K562 (cell line): ENCODE results near the gene PTPRG. TPM values are rescaled to one million over a fixed set of nuclear protein-coding genes. Genes with fewer than 3 reads are reported as not detected.

Experiments
- ATAC-seq: fragments of 200-7000 bp; cut with Tn5 transposase; 3 replicates; pipeline ENCODE4 v1.9.1; 2020; ENCODE audit warnings: moderate library complexity
- BruUV-seq: library from RNA; stranded (reverse); fragments of 400-500 nt; replicated peaks from 2 replicates; lab custom pipeline; 2021; lab: Mats Ljungman, UMichigan
- CTCF ChIA-PET: fragments of 300-600 bp; formaldehyde crosslinking; extraction: SDS; loops from one replicate; lab custom pipeline; 2021; ENCODE audit warnings: low intra/inter-chr PET ratio; lab: Yijun Ruan, JAX
- POLR2A ChIA-PET: fragments of 300-600, 350-650 bp; sonication (Branson Sonifier 250); formaldehyde crosslinking; extraction: SDS; loops from one replicate; lab custom pipeline; 2021; ENCODE audit warnings: antibody characterized with exemption, inconsistent platforms; lab: Yijun Ruan, JAX
- DNase-seq, 4 experiments: peaks; one replicate each; pipeline versions ENCODE4 v3.0.0 to v3.0.0-alpha.2; 2011 to 2018; ENCODE audit warnings: low spot score in 3 of 4, mixed read lengths in 3 of 4; ENCODE audit errors: extremely low read depth in 1 of 4
- FAIRE-seq: peaks from 2 replicates; lab custom pipeline; 2011; peaks lifted over from hg19 to GRCh38; lab: Jason Lieb, UNC
- H2AFZ ChIP-seq: 2 replicates; pipeline ENCODE4 v1.6.0; 2011; ENCODE audit warnings: low read depth, low read length, control low read depth, inconsistent platforms
- H3K27ac ChIP-seq: fragments of 200-600 bp; 3 replicates; pipeline ENCODE4 v1.8.0; 2011; ENCODE audit warnings: low read depth, mild to moderate bottlenecking, control low read depth, inconsistent platforms, low read length, moderate library complexity, mixed read lengths; ENCODE audit errors: extremely low read depth
- H3K27me3 ChIP-seq, 2 experiments: fragments of 300-600 bp in 1 of 2; 2 replicates in 1 of 2; 3 replicates in 1 of 2; pipeline versions ENCODE4 v1.6.0 to v1.8.0; 2011; ENCODE audit warnings: inconsistent platforms in 2 of 2, low read length in 2 of 2, mild to moderate bottlenecking in 1 of 2, mixed read lengths in 1 of 2, moderate library complexity in 1 of 2; ENCODE audit not compliant: control insufficient read depth in 2 of 2, insufficient read depth in 2 of 2
- H3K36me3 ChIP-seq: fragments of 300-600 bp; 3 replicates; pipeline ENCODE4 v1.8.0; 2011; ENCODE audit warnings: mild to moderate bottlenecking, low read length, inconsistent platforms; ENCODE audit not compliant: control insufficient read depth, insufficient read depth
- H3K4me1 ChIP-seq, 2 experiments: fragments of 200-600 bp in 1 of 2; replicated peaks in 1 of 2; 2 replicates in 1 of 2; 3 replicates in 1 of 2; pipeline versions ENCODE4 v1.5.1 to v1.8.0; 2011; ENCODE audit warnings: inconsistent platforms in 2 of 2, low read length in 2 of 2, mild to moderate bottlenecking in 1 of 2, mixed read lengths in 1 of 2, moderate library complexity in 1 of 2; ENCODE audit not compliant: control insufficient read depth in 2 of 2, insufficient read depth in 2 of 2
- H3K4me2 ChIP-seq: 2 replicates; pipeline ENCODE4 v1.6.1; 2011; ENCODE audit warnings: low read length, control low read depth, inconsistent platforms, mixed read lengths; ENCODE audit not compliant: insufficient read depth
- H3K4me3 ChIP-seq: fragments of 200-600 bp; sonication (generic), shearing (Covaris generic); 2 replicates; pipeline ENCODE4 v1.5.1; 2016; ENCODE audit warnings: control low read depth, inconsistent platforms
- H3K79me2 ChIP-seq: fragments of 200-600 bp; 3 replicates; pipeline ENCODE4 v1.8.0; 2011; ENCODE audit warnings: low read length, inconsistent platforms; ENCODE audit not compliant: control insufficient read depth, insufficient read depth
- H3K9ac ChIP-seq, 2 experiments: 2 replicates each; pipeline versions ENCODE4 v1.6.0 to v1.6.1; 2011; ENCODE audit warnings: low read depth in 2 of 2, low read length in 2 of 2, control low read depth in 1 of 2, inconsistent platforms in 1 of 2, mild to moderate bottlenecking in 1 of 2, mixed read lengths in 1 of 2; ENCODE audit not compliant: insufficient read depth in 1 of 2
- H3K9me1 ChIP-seq: one replicate; pipeline ENCODE4 v1.6.0; 2011; ENCODE audit warnings: inconsistent platforms, mild to moderate bottlenecking, low read length, moderate library complexity; ENCODE audit not compliant: control insufficient read depth, insufficient read depth
- H3K9me3 ChIP-seq: replicated peaks from 2 replicates; pipeline ENCODE4 v1.5.1; 2011; ENCODE audit warnings: low read depth, low read length, inconsistent platforms; ENCODE audit not compliant: control insufficient read depth, insufficient read depth
- H4K20me1 ChIP-seq: replicated peaks from 2 replicates; pipeline ENCODE4 v1.6.1; 2011; ENCODE audit warnings: low read length, inconsistent platforms, mixed read lengths; ENCODE audit not compliant: control insufficient read depth, insufficient read depth
- FOXP1 ChIP-seq: sonication (generic); formaldehyde crosslinking; IDR thresholded peaks from 2 replicates; pipeline ENCODE4 v1.8.0; 2022; ENCODE audit warnings: mild to moderate bottlenecking, missing genetic modification reagents
- HCFC1 ChIP-seq: IDR thresholded peaks from 2 replicates; pipeline ENCODE4 v1.6.1; 2012; ENCODE audit warnings: low read depth, low read length, improper control_type of control experiment
- MYBL2 ChIP-seq, 2 experiments: fragments of 450-650 bp in 1 of 2; sonication (generic) in 1 of 2; formaldehyde crosslinking in 1 of 2; IDR thresholded peaks; 2 replicates each; pipeline versions ENCODE4 v1.6.1 to v1.8.1; 2017 to 2022; ENCODE audit warnings: borderline replicate concordance in 1 of 2, inconsistent platforms in 1 of 2, low read depth in 1 of 2, mild to moderate bottlenecking in 1 of 2, missing genetic modification reagents in 1 of 2, moderate library complexity in 1 of 2
- PBX2 ChIP-seq, 2 experiments: IDR thresholded peaks in 1 of 2; conservative IDR thresholded peaks in 1 of 2; 2 replicates each; pipeline ENCODE4 v1.6.1; 2016; ENCODE audit warnings: low read depth in 2 of 2, mild to moderate bottlenecking in 1 of 2, missing compliant biosample characterization in 1 of 2, missing genetic modification characterization in 1 of 2, moderate library complexity in 1 of 2
- SMAD3 ChIP-seq: fragments of 450-650 bp; formaldehyde crosslinking; conservative IDR thresholded peaks from 2 replicates; pipeline ENCODE4 v1.4.0; 2020; ENCODE audit warnings: mild to moderate bottlenecking
- TAF7 ChIP-seq: fragments of 450-650 bp; IDR thresholded peaks from 2 replicates; pipeline ENCODE4 v1.6.1; 2016; ENCODE audit warnings: missing genetic modification characterization, missing compliant biosample characterization
- TFE3 ChIP-seq: fragments of 450-650 bp; formaldehyde crosslinking; IDR thresholded peaks from 2 replicates; pipeline ENCODE4 v1.4.0; 2020; ENCODE audit warnings: mild to moderate bottlenecking, mixed read lengths
- ZFP91 ChIP-seq: sonication (generic); formaldehyde crosslinking; IDR thresholded peaks from 2 replicates; pipeline ENCODE4 v1.8.0; 2022; ENCODE audit warnings: mild to moderate bottlenecking, missing genetic modification reagents
- ZNF134 ChIP-seq: fragments of 250-450 bp; sonication (Bioruptor Pico); conservative IDR thresholded peaks from 2 replicates; pipeline ENCODE4 v1.4.0; 2020
- ZNF197 ChIP-seq: fragments of 200-800 bp; sonication (Bioruptor generic); IDR thresholded peaks from 2 replicates; pipeline ENCODE4 v1.6.1; 2016; ENCODE audit warnings: low read depth, missing genetic modification characterization, missing compliant biosample characterization
- ZNF239 ChIP-seq: fragments of 250-450 bp; sonication (Bioruptor Pico); IDR thresholded peaks from 2 replicates; pipeline ENCODE4 v1.4.0; 2020; ENCODE audit warnings: mild to moderate bottlenecking
- WGBS: fragments of 100-300 bp; shearing (Covaris generic); methylation state at CpG from one replicate; pipeline ENCODE4 v1.1.6; 2016; ENCODE audit warnings: low coverage, mixed read lengths; ENCODE audit not compliant: insufficient coverage; ENCODE audit errors: missing lambda C conversion rate; 5-methylcytosine and 5-hydroxymethylcytosine counted together
- in situ Hi-C: fragments of 300-500 bp; cut with MboI; formaldehyde crosslinking; loops from 4 replicates; pipeline ENCODE4 v1.15.0; 2018; ENCODE audit warnings: inconsistent platforms, mixed read lengths
- intact Hi-C: fragments of 100-400 bp; cut with micrococcal nuclease; formaldehyde crosslinking; loops from 2 replicates; pipeline ENCODE4 v1.14.2; 2022
- polyA plus RNA-seq, 8 experiments: library from polyadenylated mRNA; depleted of rRNA in 4 of 8; stranded (reverse) in 5 of 8; unstranded in 3 of 8; fragments of >200 nt; fragmentation: Nextera tagmentation in 2 of 8; fragmentation: Illumina TruSeq in 1 of 8; extraction: Ambion mirVana in 2 of 8; extraction: Trizol in 1 of 8; gene quantifications; 2 replicates each; pipeline versions ENCODE4 v1.2.1 to v1.2.3, GENCODE V29; 2011 to 2014; ENCODE audit warnings: inconsistent platforms in 1 of 8, missing spikeins in 1 of 8
- total RNA-seq, 7 experiments: library from RNA; depleted of rRNA in 6 of 7; stranded (reverse); fragments of >200 nt in 6 of 7; fragmentation: Illumina TruSeq in 2 of 7; extraction: Trizol in 2 of 7; gene quantifications; 2 replicates each; pipeline versions ENCODE4 v1.2.1 to v1.2.3, GENCODE V29; 2011 to 2021; ENCODE audit warnings: low replicate concordance in 1 of 7

The PTPRG gene
- total and polyA plus RNA-seq, 9 of the 15 experiments (the other 6 are each of a cell fraction or from before 2014, with no cell fraction given), result 0.16 TPM; not detected in 8

- no peak overlapping the region for H3K9ac ChIP-seq
- no peaks in the 10 kb centered on the region for H3K36me3 ChIP-seq
- in situ Hi-C loops, result no loop called here
- BruUV-seq, result no TSS peak
- H3K4me2 ChIP-seq, result no peak overlapping the region
- no peaks in the 10 kb centered on the region for H3K79me2 ChIP-seq
- ChIA-PET POLR2A (interaction anchor here (0.5 kb wide), 1 partner anchor 135 kb away, joined by 4 read pairs; no protein-coding TSS in a partner anchor), CTCF (no interaction called here)
- DNase-seq (no peak), ATAC-seq (no peak), FAIRE-seq (no peak)
- H3K27me3 ChIP-seq, result no peaks in the 10 kb centered on the region
- no peaks in the 10 kb centered on the region for H3K9me3 ChIP-seq
- intact Hi-C loops, result no loop called here
- no peaks in the 10 kb centered on the region for H3K4me1 ChIP-seq
- no peaks in the 10 kb centered on the region for H3K9me1 ChIP-seq
- no peaks in the 10 kb centered on the region for H4K20me1 ChIP-seq
- no peak overlapping the region for H3K27ac ChIP-seq
- H3K4me3 ChIP-seq, result no peak overlapping the region
- WGBS, result 0% methylated on average over 8 of the region's 8 CpGs
- H2AFZ ChIP-seq, result no peak overlapping the region
- no peak for TF ChIP-seq ZNF197 (CRISPR knock-in tag)
- no peak for TF ChIP-seq SMAD3 (CRISPR knock-in tag)
- TF ChIP-seq PBX2 (CRISPR knock-in tag; IDR thresholded peaks at IDR 0.05; ENCODE audit: low read depth), result no peak
- TF ChIP-seq PBX2 (tag; conservative IDR thresholded peaks at IDR 0.05; ENCODE audit: low read depth), result no peak
- TF ChIP-seq TAF7 (tag), result no peak
- TF ChIP-seq ZNF134, result no peak
- TF ChIP-seq TFE3 (CRISPR knock-in tag), result no peak
- TF ChIP-seq ZFP91 (CRISPR knock-in tag), result no peak
- no peak for TF ChIP-seq ZNF239 (CRISPR knock-in tag)
- no peak for TF ChIP-seq HCFC1
- no peak for TF ChIP-seq FOXP1 (CRISPR knock-in tag)
- TF ChIP-seq MYBL2 (IDR thresholded peaks at IDR 0.05; ENCODE audit: low read depth), result no peak
- no peak for TF ChIP-seq MYBL2 (CRISPR knock-in tag; IDR thresholded peaks at IDR 0.05; ENCODE audit: borderline replicate concordance)
Measured at GRCh38 chr3:61964566-61964965, 403.2 kb downstream of the PTPRG start.
